Common myeloid progenitor, CD34-positive (primary cell): ENCODE data around the gene PMM1.
A peak's percentile ranks its signal among the peaks of the same experiment; 100 is the strongest.
"Not testable (repeated sequence)": the region's sequence is repeated elsewhere in the genome, so short reads cannot be mapped to it uniquely, and the experiment has no call there.

Experiments
- CTCF ChIA-PET: fragments of 350-600 bp; sonication (Branson Sonifier 250); formaldehyde crosslinking; loops from one replicate; lab custom pipeline; 2021; ENCODE audit warnings: antibody characterized with exemption; lab: Charles Lee
- POLR2A ChIA-PET: fragments of 350-600 bp; sonication (Branson Sonifier 250); formaldehyde crosslinking; loops from one replicate; lab custom pipeline; 2021; ENCODE audit warnings: antibody characterized with exemption; lab: Charles Lee
- DNase-seq, 3 donors: peaks; one replicate each; pipeline versions ENCODE4 v3.0.0 to v3.0.0-alpha.2; 2013
- H3K27ac ChIP-seq, 2 experiments: 1 replicate in 1 of 2; 2 replicates in 1 of 2; pipeline ENCODE4 v1.7.0; 2013; ENCODE audit warnings: inconsistent platforms in 2 of 2, low read length in 2 of 2, mild to moderate bottlenecking in 2 of 2, low read depth in 1 of 2, moderate library complexity in 1 of 2; ENCODE audit not compliant: severe bottlenecking in 2 of 2, insufficient read depth in 1 of 2, poor library complexity in 1 of 2
- H3K27me3 ChIP-seq, 5 experiments: replicated peaks in 2 of 5; 1 replicate in 3 of 5; 2 replicates in 2 of 5; pipeline versions ENCODE4 v1.6.1 to v1.7.0; 2013; ENCODE audit warnings: low read length in 4 of 5, mild to moderate bottlenecking in 2 of 5, moderate library complexity in 2 of 5, inconsistent platforms in 1 of 5; ENCODE audit not compliant: insufficient read depth in 5 of 5, control insufficient read depth in 4 of 5
- H3K36me3 ChIP-seq, 4 experiments: 1 replicate in 2 of 4; 2 replicates in 2 of 4; pipeline versions ENCODE4 v1.6.1 to v1.7.0; 2013; ENCODE audit warnings: low read length in 3 of 4, control low read depth in 1 of 4, mild to moderate bottlenecking in 1 of 4; ENCODE audit not compliant: control insufficient read depth in 4 of 4, insufficient read depth in 4 of 4
- H3K4me1 ChIP-seq, 4 experiments: 1 replicate in 3 of 4; 2 replicates in 1 of 4; pipeline versions ENCODE4 v1.6.1 to v1.7.1; 2013; ENCODE audit warnings: low read length in 3 of 4, mild to moderate bottlenecking in 3 of 4, control low read depth in 1 of 4, inconsistent platforms in 1 of 4, moderate library complexity in 1 of 4; ENCODE audit not compliant: control insufficient read depth in 4 of 4, insufficient read depth in 4 of 4; ENCODE audit errors: control extremely low read depth in 1 of 4
- H3K4me3 ChIP-seq, 7 experiments: 1 replicate in 4 of 7; 2 replicates in 3 of 7; pipeline versions ENCODE4 v1.5.1 to v1.7.0; 2013; ENCODE audit warnings: mild to moderate bottlenecking in 7 of 7, low read length in 6 of 7, moderate library complexity in 6 of 7, inconsistent platforms in 2 of 7, low read depth in 2 of 7, control low read depth in 1 of 7; ENCODE audit not compliant: insufficient read depth in 4 of 7, control insufficient read depth in 1 of 7; ENCODE audit errors: extremely low read depth in 1 of 7
- H3K9me3 ChIP-seq, 5 experiments: 1 replicate in 4 of 5; 2 replicates in 1 of 5; pipeline versions ENCODE4 v1.6.1 to v1.7.1; 2013; ENCODE audit warnings: low read length in 4 of 5, mild to moderate bottlenecking in 2 of 5, inconsistent platforms in 1 of 5, low read depth in 1 of 5, moderate library complexity in 1 of 5; ENCODE audit not compliant: control insufficient read depth in 4 of 5, insufficient read depth in 2 of 5; ENCODE audit errors: control extremely low read depth in 1 of 5
- WGBS: methylation state at CpG from one replicate; pipeline ENCODE4 v1.1.5; 2013; ENCODE audit not compliant: insufficient coverage; 5-methylcytosine and 5-hydroxymethylcytosine counted together

PMM1 gene

DNA sequence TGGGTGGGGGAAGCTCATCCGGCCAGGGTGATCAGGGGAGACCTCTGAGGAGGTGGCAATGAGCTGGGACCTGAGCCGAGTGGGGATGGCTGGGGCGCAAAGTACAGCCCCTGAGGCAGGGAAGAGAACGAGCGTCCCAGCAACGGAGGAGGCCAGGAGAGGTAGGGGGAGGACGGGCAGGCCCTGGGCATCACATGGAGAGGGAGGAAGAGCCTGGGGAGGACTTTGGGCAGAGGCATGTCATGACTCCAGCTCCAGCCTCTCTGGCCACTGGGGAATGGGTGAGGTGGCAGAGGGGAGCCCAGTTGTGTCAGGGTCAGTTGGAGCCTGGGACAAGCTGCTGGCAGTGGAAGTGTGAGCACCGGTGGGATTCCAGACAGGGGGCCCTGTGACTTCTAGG, 11.5 kb downstream of the PMM1 start:
- Histone ChIP-seq H3K27ac (no peak overlapping the region), H3K4me1 (no peaks in the 10 kb centered on the region), H3K9me3 (no peaks in the 10 kb centered on the region), H3K4me3 (no peak overlapping the region), H3K27me3 (peaks cover 0 to 3% (median 0%) of the 10 kb centered on the region in 5 experiments), H3K36me3 (peaks cover 0 to 6% (median 2%) of the 10 kb centered on the region in 4 experiments)
- DNase-seq, result no peak
- ChIA-PET CTCF (interaction anchor here (1.4 to 8.2 kb wide), 6 partner anchors 11 to 43 kb away, joined by 4 to 82 read pairs (median 9); partner anchors contain the start of genes DESI1, PMM1 and XRCC6), POLR2A (interaction anchor here (1.6 kb wide), 1 partner anchor 12 kb away, joined by 3 read pairs; the partner anchor contains the start of gene PMM1)
- WGBS, result 97% methylated on average over 8 of the region's 8 CpGs

DNA sequence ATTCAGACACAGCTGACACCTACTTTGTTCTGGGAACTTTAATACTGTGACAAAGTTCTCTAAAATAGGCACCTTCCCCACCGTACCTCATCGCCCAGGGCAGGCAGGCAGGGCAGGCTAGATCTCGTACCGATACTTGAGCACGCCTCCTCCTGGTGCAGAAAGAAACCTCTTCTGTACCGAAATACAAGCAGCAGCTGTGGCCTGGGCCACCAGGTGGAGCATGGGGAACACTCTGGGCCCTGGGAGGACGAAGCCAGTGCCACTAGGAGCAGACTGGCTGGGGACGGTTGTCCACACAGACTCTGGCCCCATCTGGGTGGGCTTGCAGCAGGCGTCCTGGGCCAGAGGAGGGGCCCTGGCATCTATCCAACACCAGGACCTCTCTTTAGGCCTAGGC, 12.8 kb downstream of the PMM1 start:
- Histone ChIP-seq H3K27me3 (peaks cover 0 to 3% (median 0%) of the 10 kb centered on the region in 5 experiments), H3K36me3 (peaks cover 0 to 6% (median 2%) of the 10 kb centered on the region in 4 experiments), H3K4me3 (no peak overlapping the region), H3K4me1 (no peaks in the 10 kb centered on the region), H3K27ac (no peak overlapping the region), H3K9me3 (no peaks in the 10 kb centered on the region)
- ChIA-PET POLR2A (interaction anchor here (1.6 kb wide), 1 partner anchor 13 kb away, joined by 3 read pairs; the partner anchor contains the start of gene PMM1), CTCF (interaction anchor here (0.7 to 8.2 kb wide), 10 partner anchors 9 to 39 kb away, joined by 3 to 82 read pairs (median 6); partner anchors contain the start of gene PMM1)
- whole genome bisulfite sequencing, result 83% methylated on average over 8 of the region's 9 CpGs
- peak; percentile 68 to 79 (median 76) for DNase-seq

GRCh38 chr22:41575533-41575932, 14.1 kb downstream of the PMM1 start:
- H3K36me3 ChIP-seq, result peaks cover 0 to 6% (median 2%) of the 10 kb centered on the region in 4 experiments
- 100% methylated on average over 8 of the region's 15 CpGs for WGBS
- no peak overlapping the region for H3K4me3 ChIP-seq
- POLR2A ChIA-PET, result no interaction called here
- H3K9me3 ChIP-seq, result no peaks in the 10 kb centered on the region
- DNase-seq, result no peak
- H3K27me3 ChIP-seq, result peaks cover 0 to 4% (median 0%) of the 10 kb centered on the region in 5 experiments
- no peaks in the 10 kb centered on the region for H3K4me1 ChIP-seq
- CTCF ChIA-PET, result interaction anchor here (1.7 to 8.2 kb wide), 3 partner anchors 14 to 23 kb away, joined by 9 to 82 read pairs (median 10); partner anchors contain the start of gene PMM1
- no peak overlapping the region for H3K27ac ChIP-seq

DNA sequence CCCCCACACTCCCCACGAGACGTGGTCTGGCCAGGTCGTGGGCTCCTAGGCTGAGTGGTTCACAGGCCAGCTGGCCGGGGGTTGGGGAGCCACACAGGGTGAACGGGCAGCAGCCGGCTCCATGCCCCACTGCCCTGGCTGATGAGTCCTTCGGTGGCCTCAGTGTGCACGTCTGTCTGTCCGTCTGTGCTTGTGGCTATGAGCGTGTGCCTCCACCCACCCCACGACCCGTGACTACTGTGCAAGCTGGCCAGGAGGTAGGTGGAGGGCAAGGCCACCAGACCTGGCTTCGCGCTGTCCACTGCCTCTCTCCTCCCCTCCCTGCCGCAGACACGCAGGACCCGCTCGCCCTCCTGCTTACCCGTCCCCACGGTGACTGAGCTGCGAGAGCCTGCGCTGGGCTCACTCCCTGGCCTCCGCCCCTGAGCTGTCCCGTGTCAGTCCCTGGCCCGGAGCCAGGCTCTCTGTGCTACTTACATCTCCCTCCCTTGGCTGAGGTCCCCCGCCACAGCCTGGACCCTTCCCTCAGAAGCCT, 14.7 kb downstream of the PMM1 start:
- no peaks in the 10 kb centered on the region for H3K4me1 ChIP-seq
- peaks cover 0 to 6% (median 2%) of the 10 kb centered on the region in 4 experiments for H3K36me3 ChIP-seq
- peaks cover 0 to 7% (median 0%) of the 10 kb centered on the region in 5 experiments for H3K27me3 ChIP-seq
- no peak overlapping the region for H3K27ac ChIP-seq
- no peak for DNase-seq
- no peak overlapping the region for H3K4me3 ChIP-seq
- no peaks in the 10 kb centered on the region for H3K9me3 ChIP-seq
- ChIA-PET POLR2A (no interaction called here), CTCF (interaction anchor here (1.1 kb wide), 1 partner anchor 22 kb away, joined by 5 read pairs; no protein-coding TSS in a partner anchor)
- 97% methylated on average over 16 of the region's 26 CpGs for WGBS

GRCh38 chr22:41573677-41574076, 16.0 kb downstream of the PMM1 start:
- ChIA-PET CTCF (interaction anchor here (0.9 to 1.7 kb wide), 4 partner anchors 11 to 26 kb away, joined by 3 to 6 read pairs (median 4); no protein-coding TSS in a partner anchor), POLR2A (no interaction called here)
- peaks cover 0 to 6% (median 0%) of the 10 kb centered on the region in 4 experiments for H3K36me3 ChIP-seq
- H3K9me3 ChIP-seq, result no peaks in the 10 kb centered on the region
- no peak for DNase-seq
- H3K27me3 ChIP-seq, result peaks cover 0 to 7% (median 0%) of the 10 kb centered on the region in 5 experiments
- WGBS, result 97% methylated on average over 11 of the region's 11 CpGs
- no peaks in the 10 kb centered on the region for H3K4me1 ChIP-seq
- H3K4me3 ChIP-seq, result no peak overlapping the region
- H3K27ac ChIP-seq, result no peak overlapping the region

DNA sequence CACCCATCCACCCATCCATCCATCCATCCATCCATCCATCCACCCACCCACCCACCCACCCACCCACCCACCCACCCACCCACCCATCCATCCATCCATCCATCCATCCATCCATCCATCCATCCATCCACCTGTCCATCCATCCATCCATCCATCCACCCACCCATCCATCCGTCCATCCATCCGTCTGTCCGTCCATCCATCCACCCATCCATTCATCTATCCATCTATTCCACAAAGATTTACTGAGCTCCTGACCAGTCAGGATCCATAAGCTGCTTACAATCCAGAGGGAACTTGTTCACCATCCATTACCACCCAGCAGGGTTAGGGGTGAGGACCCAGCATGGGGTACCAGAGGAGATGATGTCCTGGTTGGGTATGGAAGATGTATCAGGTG, 17.3 kb downstream of the PMM1 start:
- H3K27ac ChIP-seq, POLR2A ChIA-PET, H3K36me3 ChIP-seq, H3K4me3 ChIP-seq, DNase-seq, H3K27me3 ChIP-seq, H3K9me3 ChIP-seq, H3K4me1 ChIP-seq: not testable (repeated sequence)
- 100% methylated on average over 3 of the region's 3 CpGs for WGBS
- CTCF ChIA-PET, result interaction anchor here (0.9 to 1.2 kb wide), 2 partner anchors 25 to 29 kb away, joined by 3 to 4 read pairs; no protein-coding TSS in a partner anchor

DNA sequence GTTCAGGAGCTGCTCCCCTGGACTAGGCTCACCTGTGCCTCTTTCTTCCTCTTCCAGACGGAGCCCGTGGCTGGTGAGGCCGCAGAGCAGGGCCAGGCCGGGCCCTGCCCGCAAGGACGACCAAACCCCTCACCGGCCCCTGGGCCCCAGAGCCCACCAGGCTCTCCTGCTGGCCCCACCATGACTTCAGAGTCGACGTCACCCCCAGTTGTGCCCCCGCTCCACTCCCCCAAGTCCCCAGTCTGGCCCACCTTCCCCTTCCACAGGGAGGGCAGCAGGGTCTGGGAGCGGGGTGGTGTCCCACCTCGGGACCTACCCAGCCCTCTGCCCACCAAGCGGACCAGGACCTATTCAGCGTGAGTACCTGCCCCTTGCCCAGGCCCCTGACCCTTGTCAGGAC, 17.9 kb downstream of the PMM1 start:
- Histone ChIP-seq H3K27ac (no peak overlapping the region), H3K4me3 (no peak overlapping the region), H3K4me1 (no peaks in the 10 kb centered on the region), H3K36me3 (no peaks in the 10 kb centered on the region), H3K27me3 (peaks cover 0 to 11% (median 5%) of the 10 kb centered on the region in 5 experiments), H3K9me3 (no peaks in the 10 kb centered on the region)
- ChIA-PET CTCF (interaction anchor here (1.2 to 1.3 kb wide), 2 partner anchors 10 to 27 kb away, joined by 3 to 4 read pairs; no protein-coding TSS in a partner anchor), POLR2A (no interaction called here)
- no peak for DNase-seq
- WGBS, result 95% methylated on average over 10 of the region's 14 CpGs
